K562 treated with DMSO at 1 percent for 24 hours (cell line): ENCODE measurements around the gene ZFP82. TPM values are rescaled to one million over a fixed set of nuclear protein-coding genes. Genes with fewer than 3 reads are reported as not detected.

Experiments used
- total RNA-seq: library from RNA; unstranded; fragments of 300-600 nt; gene quantifications from 2 replicates; pipeline ENCODE4 v1.2.3, GENCODE V29; 2022; ENCODE audit warnings: low read depth; ENCODE audit not compliant: insufficient read depth

Gene ZFP82
- 1.0 and 1.3 TPM in 2 replicates for total RNA-seq

DNA sequence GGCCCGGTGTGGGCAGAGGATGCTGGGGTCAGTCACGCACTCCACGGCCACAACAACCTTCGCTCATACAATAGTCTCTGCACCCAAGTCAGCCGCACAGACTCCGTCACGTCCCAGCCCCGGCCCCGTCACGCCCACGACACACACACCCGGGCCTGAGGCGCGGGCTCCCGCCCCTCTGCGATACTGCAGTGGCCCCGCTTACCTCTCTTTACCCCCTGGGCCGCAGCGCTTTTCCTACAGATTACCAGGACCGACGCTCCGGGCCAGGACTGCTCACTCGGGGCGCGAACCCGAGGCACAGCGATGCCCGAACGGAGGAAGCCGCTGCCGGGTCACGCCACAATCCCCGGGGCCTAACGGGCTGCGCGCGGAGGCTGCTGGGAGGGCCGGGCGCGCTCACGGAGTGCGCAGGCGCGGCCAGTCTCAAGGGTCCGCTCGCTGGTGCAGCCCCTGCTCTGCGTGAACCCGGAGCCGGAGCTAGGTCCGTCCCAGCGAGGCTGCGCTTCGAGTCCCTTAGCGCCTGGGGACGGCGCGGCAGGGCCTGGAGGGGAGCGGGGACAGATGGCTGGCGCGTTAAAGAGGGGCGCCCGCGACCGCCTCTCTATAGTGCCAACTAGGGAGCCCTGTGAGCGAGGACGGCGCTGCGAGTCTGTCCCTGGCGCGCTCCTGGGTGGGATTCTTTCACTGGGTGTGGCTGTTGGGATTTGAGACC, at the start of gene ZFP82:
Gene ZFP82, minus strand, starts transcription at position 358 of the 715 bp plus-strand sequence. CDS start 8,855 bp downstream, outside the sequence.

DNA sequence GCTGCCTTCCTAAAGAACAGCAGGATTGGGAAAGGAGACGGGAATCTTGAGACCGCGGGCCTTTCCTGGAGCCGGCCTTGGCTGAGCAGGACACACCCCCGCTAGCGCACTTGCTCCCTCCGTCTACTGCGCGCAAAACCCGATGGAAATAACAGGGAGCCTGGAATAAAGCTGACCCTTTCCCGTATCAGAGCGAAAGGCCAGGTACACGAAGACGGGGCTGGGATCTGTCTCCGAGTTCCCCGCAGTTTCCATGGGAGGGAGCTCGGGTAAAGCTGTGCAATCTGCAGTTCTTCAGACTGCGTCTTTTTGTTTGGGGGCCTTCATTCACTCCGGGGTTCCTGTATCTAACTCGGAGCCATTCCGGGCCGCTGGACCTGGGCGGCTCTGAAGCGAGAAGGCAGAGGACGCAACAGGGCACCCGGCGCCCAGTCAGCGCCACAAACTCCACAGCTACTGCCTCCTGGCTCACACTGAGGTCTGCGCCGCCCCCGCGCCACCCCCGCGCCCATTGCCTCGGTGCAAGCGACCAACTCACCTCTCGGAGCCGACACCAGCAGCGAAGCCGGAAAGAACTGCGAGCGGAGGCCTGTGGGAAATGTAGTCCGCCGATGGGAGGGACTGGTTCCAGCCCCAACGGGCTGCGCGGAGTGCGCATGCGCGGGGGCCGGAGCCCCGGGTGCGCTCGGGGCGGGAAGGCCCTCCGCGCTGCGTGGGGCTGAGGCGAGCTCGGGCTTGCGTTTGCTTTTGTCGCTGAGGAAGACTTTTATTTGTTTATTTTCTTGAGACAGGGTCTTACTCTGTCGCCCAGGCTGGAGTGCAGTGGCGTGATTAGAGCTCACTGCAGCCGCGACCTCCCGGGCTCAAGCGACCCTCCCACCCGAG, 39.6 kb downstream of the ZFP82 start, which contains the start of gene ZFP14:
Gene ZFP14, minus strand, starts transcription at position 577 of the 885 bp plus-strand sequence. CDS start 11,309 bp downstream, outside the sequence.

Other genes with a start within 250 kb of the ZFP82 start
- gene ZNF565, start 204.0 kb downstream of the ZFP82 start, total RNA-seq: 0.51 and 1.1 TPM in 2 replicates
- gene ZNF146, start 203.5 kb downstream of the ZFP82 start, total RNA-seq: 26.4 and 32.6 TPM in 2 replicates
- 0.13 and 0.38 TPM in 2 replicates for gene ZFP14, start 39.4 kb downstream of the ZFP82 start, total RNA-seq
- 3.2 and 3.5 TPM in 2 replicates for gene ZNF566, start 70.9 kb upstream of the ZFP82 start, total RNA-seq
- 1.6 and 2.0 TPM in 2 replicates for gene ZNF260, start 109.6 kb upstream of the ZFP82 start, total RNA-seq
- gene ZNF529, start 154.6 kb upstream of the ZFP82 start, total RNA-seq: 1.0 and 2.0 TPM in 2 replicates
- 0.14 TPM in 1 of 2 replicates, not detected in the other for gene ZNF382, start 186.7 kb upstream of the ZFP82 start, total RNA-seq
- gene ZNF461, start 248.2 kb upstream of the ZFP82 start, total RNA-seq: 1.5 and 3.1 TPM in 2 replicates